Kidney (tissue), 14 donors: ENCODE results near the gene LTC4S. TPM values are rescaled to one million over a fixed set of nuclear protein-coding genes. Genes with fewer than 3 reads are reported as not detected.
A peak's percentile ranks its signal among the peaks of the same experiment; 100 is the strongest.

Source experiments
- DNase-seq, 5 donors: peaks; one replicate each; pipeline ENCODE4 v3.0.0-alpha.2; 2013 to 2020
- FAIRE-seq: peaks from 2 replicates; lab custom pipeline; 2012; peaks lifted over from hg19 to GRCh38; lab: Jason Lieb, UNC
- H3K27ac ChIP-seq, 2 donors: one replicate each; pipeline ENCODE4 v1.7.0; 2013; ENCODE audit warnings: low read depth in 2 of 2, low read length in 2 of 2, inconsistent platforms in 1 of 2
- H3K27me3 ChIP-seq: one replicate; pipeline ENCODE4 v1.7.1; 2013; ENCODE audit warnings: low read length, inconsistent platforms; ENCODE audit not compliant: control insufficient read depth, insufficient read depth
- H3K36me3 ChIP-seq, 3 donors: one replicate each; pipeline versions ENCODE4 v1.7.0 to v1.7.1; 2013; ENCODE audit warnings: low read length in 3 of 3, control low read depth in 1 of 3, inconsistent platforms in 1 of 3; ENCODE audit not compliant: insufficient read depth in 3 of 3, control insufficient read depth in 2 of 3
- H3K4me1 ChIP-seq, 3 donors: one replicate each; pipeline versions ENCODE4 v1.7.0 to v1.7.1; 2013; ENCODE audit warnings: low read length in 3 of 3, inconsistent platforms in 1 of 3, low read depth in 1 of 3; ENCODE audit not compliant: control insufficient read depth in 2 of 3, insufficient read depth in 2 of 3
- H3K4me3 ChIP-seq, 3 donors: one replicate each; pipeline versions ENCODE4 v1.7.0 to v1.8.1; 2013; ENCODE audit warnings: low read length in 3 of 3, control low read depth in 1 of 3, inconsistent platforms in 1 of 3
- H3K9ac ChIP-seq, 3 donors: one replicate each; pipeline versions ENCODE4 v1.7.0 to v1.7.1; 2013; ENCODE audit warnings: low read length in 3 of 3, control low read depth in 1 of 3, inconsistent platforms in 1 of 3
- H3K9me3 ChIP-seq, 3 donors: one replicate each; pipeline versions ENCODE4 v1.7.0 to v1.7.1; 2013; ENCODE audit warnings: low read length in 3 of 3, control low read depth in 1 of 3, inconsistent platforms in 1 of 3; ENCODE audit not compliant: control insufficient read depth in 2 of 3, insufficient read depth in 1 of 3
- CTCF ChIP-seq: IDR thresholded peaks from 3 replicates; pipeline ENCODE4 v1.5.1; 2012; ENCODE audit warnings: mild to moderate bottlenecking, moderate library complexity, borderline replicate concordance; ENCODE audit not compliant: insufficient read depth; ENCODE audit errors: extremely low read depth
- intact Hi-C: fragments of 100-400 bp; cut with DNase I; formaldehyde crosslinking; loops from one replicate; pipeline ENCODE4 v1.11.1; 2022
- polyA plus RNA-seq: library from polyadenylated mRNA; stranded (reverse); fragments of 350-450 nt; fragmentation: Illumina TruSeq; extraction: RNeasy Lipid Tissue Mini Kit (QIAGEN cat#74804); gene quantifications from one replicate; pipeline ENCODE4 v1.2.3, GENCODE V29; 2014; ENCODE audit warnings: low read depth, low replicate concordance; ENCODE audit not compliant: insufficient read depth
- total RNA-seq: library from RNA; stranded (reverse); fragmentation: NEBNext Ultra II Directional; extraction: Animal tissue kit (Norgen Biotek cat#: 25700); gene quantifications from one replicate; pipeline ENCODE4 v1.2.1, GENCODE V29; 2021
- donor health status: control.
- donor health status: control.
- donor health status: control.
- donor health status: control.
- donor health status: control.
- donor health status: DM: yes; HTN: yes; CAD: no.
- donor health status: Normal renal cell carcinoma (clear cell type).

Gene LTC4S
- total and polyA plus RNA-seq, 2 donors from 2014 or later, result 20.1 to 30.6 TPM

DNA sequence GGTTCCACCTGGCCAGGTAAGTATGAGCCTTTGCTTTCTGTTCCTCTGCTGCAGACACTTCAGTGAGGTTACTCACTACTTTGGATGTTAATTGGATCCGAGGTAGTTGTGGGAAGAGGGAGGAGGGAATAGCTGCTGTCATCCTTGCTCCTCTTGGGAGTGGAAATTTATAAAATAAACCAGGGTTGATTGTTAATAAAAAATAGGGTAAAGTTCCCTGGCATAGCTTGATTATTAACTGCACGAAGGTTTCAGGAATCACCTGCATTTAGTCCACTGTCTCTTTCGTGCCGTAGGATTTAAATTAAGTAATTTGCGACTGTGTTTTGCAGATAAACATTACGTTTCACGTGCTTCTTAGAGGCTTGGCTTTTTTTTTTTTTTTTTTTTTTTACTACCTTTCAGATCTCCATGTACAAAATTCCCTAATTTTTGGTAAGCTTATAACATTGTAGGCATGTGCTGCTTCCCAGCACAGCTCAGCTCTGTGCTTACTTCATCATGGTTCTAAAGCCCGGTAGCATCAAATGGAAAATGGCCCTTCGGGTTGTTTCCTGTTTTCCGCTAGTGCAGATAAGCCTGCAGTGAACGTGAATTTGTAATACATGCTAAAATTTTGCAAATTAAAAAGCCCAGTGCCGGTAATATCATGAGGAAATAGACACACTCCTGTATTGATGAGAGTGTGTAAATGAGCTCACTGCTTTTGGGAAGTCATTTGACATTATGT, 26.9 kb upstream of the LTC4S start:
- DNase-seq (no peak), FAIRE-seq (no peak)
- Histone ChIP-seq H3K27me3 (no peaks in the 10 kb centered on the region), H3K36me3 (peaks cover 2 to 29% (median 22%) of the 10 kb centered on the region in 3 donors), H3K9me3 (no peaks in the 10 kb centered on the region), H3K4me3 (peak overlapping the region in 2 of 3 donors; percentile 25 to 35), H3K27ac (peak overlapping the region; percentile 38 to 63), H3K4me1 (peaks cover 0 to 33% (median 30%) of the 10 kb centered on the region in 3 donors), H3K9ac (peak overlapping the region in 1 of 3 donors; percentile 17)
- intact Hi-C loops, result no loop called here
- TF ChIP-seq CTCF, result no peak

DNA sequence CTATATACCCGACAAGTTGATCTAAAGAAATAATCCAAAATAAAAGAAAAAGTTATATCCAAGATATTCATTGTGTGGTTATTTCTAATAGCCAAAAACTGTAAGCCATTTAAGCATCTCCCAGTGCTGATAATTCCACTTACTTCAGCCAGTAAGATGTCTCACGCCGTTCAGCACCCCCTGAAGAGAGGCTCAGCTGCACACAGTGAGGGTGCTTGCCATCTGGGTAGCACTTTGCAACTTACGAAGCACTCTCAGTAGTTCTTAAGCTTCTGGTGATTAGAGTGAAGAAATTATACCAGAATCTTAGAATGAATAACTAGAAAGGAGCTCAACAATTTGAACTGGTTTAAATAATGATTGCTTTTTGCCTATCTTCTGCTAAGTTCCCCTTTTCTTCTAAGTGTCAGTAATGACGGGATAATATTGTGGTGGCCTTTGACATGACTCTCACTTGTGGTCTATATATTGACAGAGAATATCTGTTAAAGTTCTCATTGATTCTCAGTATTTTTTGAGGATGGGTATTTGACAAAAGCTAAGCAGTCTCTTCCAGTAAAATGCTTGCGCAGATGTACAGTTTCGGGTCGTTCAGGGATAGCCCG, 26.2 kb upstream of the LTC4S start:
- peaks cover 2 to 36% (median 26%) of the 10 kb centered on the region in 3 donors for H3K36me3 ChIP-seq
- H3K27ac ChIP-seq, result peak overlapping the region; percentile 38 to 63
- H3K4me3 ChIP-seq, result peak overlapping the region in 1 of 3 donors; percentile 35
- H3K4me1 ChIP-seq, result peaks cover 0 to 26% (median 24%) of the 10 kb centered on the region in 3 donors
- intact Hi-C loops, result no loop called here
- TF ChIP-seq CTCF, result no peak
- no peak for DNase-seq
- no peak for FAIRE-seq
- H3K9ac ChIP-seq, result no peak overlapping the region
- H3K27me3 ChIP-seq, result no peaks in the 10 kb centered on the region
- no peaks in the 10 kb centered on the region for H3K9me3 ChIP-seq

- no peak for DNase-seq
These were observed 25.3 kb upstream of the LTC4S start for GRCh38 chr5:179768326-179769085.

More at GRCh38 chr5:179768326-179769085, 25.3 kb upstream of the LTC4S start:
- intact Hi-C loops, result no loop called here
- Histone ChIP-seq H3K27ac (no peak overlapping the region), H3K36me3 (peaks cover 4 to 43% (median 27%) of the 10 kb centered on the region in 3 donors), H3K9ac (no peak overlapping the region), H3K4me1 (peaks cover 0 to 22% (median 15%) of the 10 kb centered on the region in 3 donors), H3K4me3 (no peak overlapping the region), H3K27me3 (no peaks in the 10 kb centered on the region), H3K9me3 (no peaks in the 10 kb centered on the region)
- no peak for FAIRE-seq
- no peak for TF ChIP-seq CTCF
